Measurements from ENCODE around the gene CYREN. TPM values are rescaled to one million over a fixed set of nuclear protein-coding genes. Genes with fewer than 3 reads are reported as not detected.
A peak's percentile ranks its signal among the peaks of the same experiment; 100 is the strongest.

CYREN gene
- total RNA-seq, 2 experiments from 2014 or later = 69.4 to 81.9 TPM

DNA sequence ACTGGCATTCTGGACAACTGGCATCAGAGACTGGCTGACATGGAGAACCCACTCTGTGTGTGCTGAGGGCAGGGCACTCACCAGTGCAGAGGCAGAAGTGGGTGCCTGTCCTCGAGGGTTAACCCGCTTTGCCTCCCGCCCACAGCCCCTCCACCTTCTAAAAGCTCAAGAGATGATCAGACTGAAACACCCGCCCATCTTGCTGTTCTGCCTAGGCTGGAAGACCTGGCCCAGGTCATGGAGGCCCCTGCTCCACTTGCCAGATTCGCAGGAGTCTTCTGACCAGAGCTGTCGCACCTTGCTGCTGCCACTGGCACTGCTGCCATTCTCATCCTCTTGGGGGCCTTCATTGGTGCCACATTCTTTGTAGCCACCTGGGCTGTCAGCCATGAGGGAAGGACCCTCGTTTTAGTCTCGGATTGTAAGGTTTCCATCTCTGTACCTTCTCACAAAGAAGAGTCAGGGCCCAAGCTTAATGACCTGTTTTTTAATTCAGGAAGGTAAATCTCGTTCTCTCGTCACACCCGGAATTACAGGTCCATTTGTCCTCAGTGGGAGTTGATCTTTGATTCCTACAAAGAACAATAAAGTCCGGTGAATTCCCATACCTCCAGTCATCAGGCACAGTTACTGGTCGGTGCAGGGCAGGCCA lies 1.9 kb downstream of the CYREN start:
- no peaks in the 10 kb centered on the region for H3K9me2 ChIP-seq (ENCODE audit: insufficient read depth, low read length)
- H3K4me3 ChIP-seq (ENCODE audit: low read depth, low read length, poor library complexity, severe bottlenecking) = peak overlapping the region; percentile 76
- H3K79me2 ChIP-seq (ENCODE audit: insufficient read depth, low read depth, low read length) = peaks cover 16% of the 10 kb centered on the region; the same call in 1 of the 2 replicates
- H3K9me3 ChIP-seq (ENCODE audit: low read length) = no peaks in the 10 kb centered on the region
- CTCF ChIA-PET (ENCODE audit: unreplicated experiment) = interaction anchor here (0.8 to 1.2 kb wide), 2 partner anchors 7 to 183 kb away, joined by 4 to 6 read pairs; partner anchors contain the start of gene AGBL3
- H3K4me1 ChIP-seq (ENCODE audit: insufficient read depth, low read length, poor library complexity, severe bottlenecking) = peaks cover 32% of the 10 kb centered on the region
- intact Hi-C loops (cut with micrococcal nuclease; ENCODE audit: unreplicated experiment) = no loop called here
- peaks cover 6% of the 10 kb centered on the region; the same call in 1 of the 2 replicates for H4K20me1 ChIP-seq (ENCODE audit: insufficient read depth, low read length)
- POLR2A ChIA-PET = interaction anchor here (0.8 to 4.3 kb wide), 5 partner anchors 8 to 523 kb away, joined by 3 to 35 read pairs (median 9); partner anchors contain the start of genes AGBL3 and BPGM
- peaks cover 54% of the 10 kb centered on the region for H3K36me3 ChIP-seq (ENCODE audit: insufficient read depth, low read length)
- TF ChIP-seq, protein P1, sequence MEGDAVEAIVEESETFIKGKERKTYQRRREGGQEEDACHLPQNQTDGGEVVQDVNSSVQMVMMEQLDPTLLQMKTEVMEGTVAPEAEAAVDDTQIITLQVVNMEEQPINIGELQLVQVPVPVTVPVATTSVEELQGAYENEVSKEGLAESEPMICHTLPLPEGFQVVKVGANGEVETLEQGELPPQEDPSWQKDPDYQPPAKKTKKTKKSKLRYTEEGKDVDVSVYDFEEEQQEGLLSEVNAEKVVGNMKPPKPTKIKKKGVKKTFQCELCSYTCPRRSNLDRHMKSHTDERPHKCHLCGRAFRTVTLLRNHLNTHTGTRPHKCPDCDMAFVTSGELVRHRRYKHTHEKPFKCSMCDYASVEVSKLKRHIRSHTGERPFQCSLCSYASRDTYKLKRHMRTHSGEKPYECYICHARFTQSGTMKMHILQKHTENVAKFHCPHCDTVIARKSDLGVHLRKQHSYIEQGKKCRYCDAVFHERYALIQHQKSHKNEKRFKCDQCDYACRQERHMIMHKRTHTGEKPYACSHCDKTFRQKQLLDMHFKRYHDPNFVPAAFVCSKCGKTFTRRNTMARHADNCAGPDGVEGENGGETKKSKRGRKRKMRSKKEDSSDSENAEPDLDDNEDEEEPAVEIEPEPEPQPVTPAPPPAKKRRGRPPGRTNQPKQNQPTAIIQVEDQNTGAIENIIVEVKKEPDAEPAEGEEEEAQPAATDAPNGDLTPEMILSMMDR (conservative IDR thresholded peaks at IDR 0.05; ENCODE audit: low read length) = no peak
- no peak for TF ChIP-seq EZH2phosphoT487 (IDR thresholded peaks at IDR 0.05; ENCODE audit: borderline replicate concordance, low read depth, low read length)
- peak overlapping the region; percentile 98 for H3K4me2 ChIP-seq (ENCODE audit: low read length)
- DNase-seq (ENCODE audit: low spot score) = no peak
- BruUV-seq (replicated peaks) = no TSS peak
- H3K27ac ChIP-seq (ENCODE audit: low read depth, low read length, poor library complexity, severe bottlenecking) = no peak overlapping the region
- no peak overlapping the region for H2AFZ ChIP-seq (ENCODE audit: low read length)

DNA sequence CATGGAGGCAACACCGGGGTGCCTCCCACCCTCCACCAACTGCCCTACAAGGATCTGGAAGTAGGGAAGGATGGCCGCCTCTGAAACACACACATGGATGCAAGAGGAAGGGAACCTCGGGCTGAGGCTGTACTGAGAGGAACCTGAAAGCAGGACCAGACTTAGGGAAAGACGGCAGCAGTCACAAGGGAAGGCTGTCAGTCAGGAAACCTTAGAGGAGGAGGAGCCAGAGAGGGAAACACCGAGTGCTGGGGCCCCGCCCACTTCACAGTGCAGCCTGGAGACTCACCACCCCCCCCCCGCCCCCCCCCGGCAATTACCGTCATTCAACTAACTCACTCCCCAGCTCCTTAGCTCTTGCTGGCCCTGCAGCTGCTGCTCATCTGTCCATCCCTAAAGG lies 2.5 kb downstream of the CYREN start:
- ChIA-PET CTCF (ENCODE audit: unreplicated experiment) (interaction anchor here (1.0 kb wide), 1 partner anchor 181 kb away, joined by 3 read pairs; no protein-coding TSS in a partner anchor), POLR2A (interaction anchor here (4.3 kb wide), 1 partner anchor 181 kb away, joined by 35 read pairs; the partner anchor contains the start of gene AGBL3)
- no peaks in the 10 kb centered on the region for H3K9me2 ChIP-seq (ENCODE audit: insufficient read depth, low read length)
- H3K27ac ChIP-seq (ENCODE audit: low read depth, low read length, poor library complexity, severe bottlenecking) = no peak overlapping the region
- no peak for DNase-seq (ENCODE audit: low spot score)
- peaks cover 6% of the 10 kb centered on the region; the same call in 1 of the 2 replicates for H4K20me1 ChIP-seq (ENCODE audit: insufficient read depth, low read length)
- peaks cover 56% of the 10 kb centered on the region for H3K36me3 ChIP-seq (ENCODE audit: insufficient read depth, low read length)
- no peak overlapping the region for H3K4me2 ChIP-seq (ENCODE audit: low read length)
- peaks cover 1% of the 10 kb centered on the region; the same call in 1 of the 2 replicates for H3K9me3 ChIP-seq (ENCODE audit: low read length)
- no peak overlapping the region for H2AFZ ChIP-seq (ENCODE audit: low read length)
- H3K4me3 ChIP-seq (ENCODE audit: low read depth, low read length, poor library complexity, severe bottlenecking) = no peak overlapping the region
- peaks cover 32% of the 10 kb centered on the region for H3K4me1 ChIP-seq (ENCODE audit: insufficient read depth, low read length, poor library complexity, severe bottlenecking)
- H3K79me2 ChIP-seq (ENCODE audit: insufficient read depth, low read depth, low read length) = peaks cover 16% of the 10 kb centered on the region; the same call in 1 of the 2 replicates
- BruUV-seq (replicated peaks) = no TSS peak
- TF ChIP-seq, protein P1 (conservative IDR thresholded peaks at IDR 0.05; ENCODE audit: low read length) = no peak
- no peak for TF ChIP-seq EZH2phosphoT487 (IDR thresholded peaks at IDR 0.05; ENCODE audit: borderline replicate concordance, low read depth, low read length)
- intact Hi-C loops (cut with micrococcal nuclease; ENCODE audit: unreplicated experiment) = no loop called here
